NCI-H2107 treated with DMSO at 0.1 percent for 48 hours (cell line): ENCODE measurements around the gene DKKL1.
"Not testable (repeated sequence)": the region's sequence is repeated elsewhere in the genome, so short reads cannot be mapped to it uniquely, and the experiment has no call there.

ENCODE experiments used
- DNase-seq: peaks from one replicate; lab custom pipeline; 2025; ENCODE audit not compliant: unreplicated experiment; lab: John Stamatoyannopoulos, UW

Gene DKKL1

GRCh38 chr19:49363268-49364082 is at the start of gene DKKL1:
Gene DKKL1 (plus strand): TSS chr19:49363877. CDS start chr19:49363999, 122 bp downstream.
- no peak for DNase-seq

GRCh38 chr19:49315111-49315510 is 48.6 kb upstream of the DKKL1 start:
- DNase-seq, result no peak

GRCh38 chr19:49316284-49316683 is 47.4 kb upstream of the DKKL1 start:
- no peak for DNase-seq

- DNase-seq, result no peak
These were observed 45.4 kb upstream of the DKKL1 start for GRCh38 chr19:49318296-49318695.

GRCh38 chr19:49324801-49325576 is 38.7 kb upstream of the DKKL1 start, which contains the start of gene SLC6A16:
Gene SLC6A16 (minus strand): TSS chr19:49325191. CDS start chr19:49311347, 13,844 bp downstream.
- DNase-seq, result no peak

GRCh38 chr19:49325756-49326155 is 37.9 kb upstream of the DKKL1 start:
- DNase-seq, result not testable (repeated sequence)

GRCh38 chr19:49326165-49326704 is 37.4 kb upstream of the DKKL1 start:
- no peak for DNase-seq

- no peak for DNase-seq
These were observed 35.7 kb upstream of the DKKL1 start for GRCh38 chr19:49327878-49328544.

- DNase-seq, result no peak
These were observed 34.9 kb upstream of the DKKL1 start for GRCh38 chr19:49328741-49329140.

- not testable (repeated sequence) for DNase-seq
These were observed 32.5 kb upstream of the DKKL1 start for GRCh38 chr19:49331187-49331586.

- no peak for DNase-seq
These were observed 32.0 kb upstream of the DKKL1 start for GRCh38 chr19:49331616-49332055.

GRCh38 chr19:49332691-49333417 is 30.8 kb upstream of the DKKL1 start:
- DNase-seq, result not testable (repeated sequence)

- DNase-seq, result no peak
These were observed 30.3 kb upstream of the DKKL1 start for GRCh38 chr19:49333418-49333805.

GRCh38 chr19:49333811-49334288 is 29.8 kb upstream of the DKKL1 start:
- DNase-seq, result no peak

- DNase-seq, result no peak
These were observed 28.4 kb upstream of the DKKL1 start, which contains the start of gene CD37 for GRCh38 chr19:49335071-49335783. Gene CD37 (plus strand): TSS chr19:49335406. CDS start chr19:49335541, 135 bp downstream.

GRCh38 chr19:49335784-49336481 is 27.7 kb upstream of the DKKL1 start:
- no peak for DNase-seq

GRCh38 chr19:49336482-49337266 is 27.0 kb upstream of the DKKL1 start:
- DNase-seq, result no peak
